NCI-H2107 (cell line): ENCODE data around the gene MEN1.

Source experiments
- DNase-seq: peaks from one replicate; lab custom pipeline; 2025; lab: John Stamatoyannopoulos, UW

Gene MEN1

DNA sequence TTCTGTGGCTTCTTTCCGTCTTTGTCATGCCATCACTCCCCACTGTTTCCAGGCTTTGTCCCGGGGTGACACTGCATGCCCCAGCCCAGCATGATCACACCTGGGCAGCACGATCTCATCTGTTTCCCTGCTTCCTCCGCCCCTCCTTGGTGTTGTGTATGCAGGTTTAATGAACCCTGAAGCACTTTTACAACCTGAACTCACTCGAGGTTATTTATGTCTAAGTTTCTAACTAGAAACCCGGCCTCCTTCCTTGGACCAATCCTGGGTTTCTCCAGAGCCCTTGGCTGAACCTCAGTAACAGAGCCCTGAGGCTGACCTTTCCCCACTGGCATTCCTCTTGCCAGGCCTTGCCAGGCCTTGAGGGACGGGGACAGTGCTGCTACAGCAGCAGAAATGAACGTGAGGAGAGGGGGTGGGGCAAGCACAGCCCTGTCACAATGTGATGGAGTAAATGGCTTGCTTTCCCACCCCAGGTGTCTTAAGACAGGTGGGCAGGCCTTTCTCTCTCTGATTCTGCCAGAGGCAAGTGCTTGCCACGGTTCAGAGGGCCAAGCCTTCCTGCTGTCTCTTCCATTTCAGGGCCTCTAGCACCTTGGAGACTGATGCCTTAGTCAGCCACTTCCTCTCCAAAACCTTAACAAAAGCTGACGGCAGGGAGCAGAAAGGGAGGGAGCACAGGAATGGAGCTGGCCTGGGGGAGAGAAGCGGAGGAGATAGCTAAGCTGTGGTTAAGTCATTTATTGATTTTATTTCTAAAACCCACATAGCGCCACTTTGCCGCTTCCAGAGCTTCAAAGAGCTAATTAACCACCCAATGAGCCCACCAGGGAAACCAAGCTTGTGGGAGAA, 47.5 kb downstream of the MEN1 start:
- DNase-seq: peak; percentile 36

DNA sequence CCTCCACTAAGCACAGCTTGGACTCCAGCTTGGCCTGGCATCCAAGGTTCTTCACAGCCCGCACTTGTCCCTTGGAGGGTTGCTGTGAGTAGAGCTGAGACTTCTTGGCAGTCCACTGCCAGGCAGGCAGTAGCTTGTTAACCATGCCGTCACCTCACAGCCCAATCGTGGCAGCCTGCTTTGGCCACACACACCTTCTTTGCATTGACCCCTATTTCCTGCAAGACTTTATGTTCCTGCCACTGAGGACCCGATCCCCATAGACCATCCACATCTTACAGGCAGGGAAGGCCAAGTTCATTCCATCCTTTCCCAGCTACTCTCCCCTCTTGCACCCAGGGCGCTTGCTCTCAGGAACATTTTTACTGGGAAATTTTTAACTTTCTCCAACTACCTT, 48.1 kb downstream of the MEN1 start:
- DNase-seq: no peak

DNA sequence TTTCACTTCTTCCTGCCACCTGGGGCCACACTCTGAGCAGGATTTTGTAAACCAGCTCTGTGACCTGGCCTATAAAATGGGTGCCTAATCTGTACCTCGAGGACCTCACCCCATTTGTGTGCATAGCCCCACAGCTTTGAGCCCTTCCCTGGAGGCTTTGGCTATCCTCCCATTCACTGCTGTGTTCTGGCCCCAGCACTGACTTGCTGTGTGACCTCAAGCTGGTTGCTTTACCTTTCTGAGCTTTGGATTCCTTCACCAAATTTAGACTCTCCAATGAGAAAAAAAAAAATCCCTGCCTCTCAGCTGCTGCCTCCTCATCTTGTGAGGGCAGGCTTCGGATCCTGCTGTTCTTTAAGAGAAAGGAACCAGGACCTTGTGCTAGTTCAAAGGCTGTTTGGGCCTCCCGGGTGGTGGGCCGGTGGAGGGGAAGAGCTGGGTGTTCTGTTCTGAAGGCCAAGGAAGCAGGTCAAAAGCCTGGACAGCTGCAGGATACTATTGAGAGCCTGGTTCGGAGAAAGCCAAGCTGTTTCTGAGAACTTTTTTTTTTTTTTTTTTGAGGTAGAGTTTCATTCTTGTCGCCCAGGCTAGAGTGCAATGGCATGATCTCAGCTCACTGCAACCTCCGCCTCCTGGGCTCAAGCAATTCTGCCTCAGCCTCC, 49.5 kb downstream of the MEN1 start:
- no peak for DNase-seq

DNA sequence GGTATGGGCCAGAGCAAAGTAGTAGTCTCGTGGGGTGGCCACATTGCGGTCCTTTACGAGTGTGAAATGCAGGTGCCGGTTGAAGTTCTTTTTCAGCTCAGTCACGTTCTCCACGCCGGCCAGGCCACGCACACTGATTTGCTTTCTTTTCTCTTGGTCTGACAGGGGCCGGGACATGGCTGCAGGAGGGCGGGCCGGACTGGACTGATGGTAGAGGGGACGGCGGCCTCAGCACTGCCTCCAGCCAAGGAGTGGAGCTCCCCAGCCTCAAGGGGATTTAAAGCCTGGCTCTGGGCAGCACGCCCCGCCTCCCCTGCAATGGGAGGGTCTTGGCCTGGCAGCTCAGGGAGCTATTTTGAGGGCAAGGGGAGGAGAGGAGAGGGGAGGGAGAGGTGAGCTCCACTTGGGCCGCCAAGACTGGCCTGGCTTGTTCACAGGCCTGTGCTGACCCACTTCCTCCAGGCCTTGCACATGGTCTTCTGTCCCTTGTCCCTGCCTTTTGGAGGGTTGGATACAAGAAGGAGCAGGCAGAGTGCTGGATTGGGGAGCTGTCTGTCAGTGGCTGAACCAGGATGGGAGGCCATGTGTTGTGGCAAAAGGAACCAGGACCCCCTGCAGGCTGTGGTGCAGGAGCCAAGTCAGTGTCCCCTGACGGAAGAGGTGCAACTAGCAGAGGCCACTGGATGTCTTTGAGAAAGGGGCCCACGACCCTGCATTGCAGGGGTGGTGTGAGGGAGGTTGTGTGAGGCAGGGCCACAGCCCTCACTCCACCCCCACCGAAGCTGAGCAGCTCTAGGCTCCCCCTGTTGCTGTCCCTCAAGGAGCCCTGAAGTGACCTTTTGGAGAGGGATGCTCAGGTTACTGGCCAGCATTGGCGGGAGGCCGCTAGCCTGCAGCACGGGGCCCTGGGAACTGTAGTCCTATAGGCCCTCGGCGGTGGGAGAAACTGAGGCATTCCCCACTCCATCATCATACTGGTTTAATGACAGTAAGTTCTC, 50.3 kb downstream of the MEN1 start, which contains the start of gene PYGM:
Gene PYGM, minus strand, starts transcription at position 253 of the 998 bp plus-strand sequence. Its CDS starts 76 bp downstream, at position 177.
- DNase-seq: no peak

DNA sequence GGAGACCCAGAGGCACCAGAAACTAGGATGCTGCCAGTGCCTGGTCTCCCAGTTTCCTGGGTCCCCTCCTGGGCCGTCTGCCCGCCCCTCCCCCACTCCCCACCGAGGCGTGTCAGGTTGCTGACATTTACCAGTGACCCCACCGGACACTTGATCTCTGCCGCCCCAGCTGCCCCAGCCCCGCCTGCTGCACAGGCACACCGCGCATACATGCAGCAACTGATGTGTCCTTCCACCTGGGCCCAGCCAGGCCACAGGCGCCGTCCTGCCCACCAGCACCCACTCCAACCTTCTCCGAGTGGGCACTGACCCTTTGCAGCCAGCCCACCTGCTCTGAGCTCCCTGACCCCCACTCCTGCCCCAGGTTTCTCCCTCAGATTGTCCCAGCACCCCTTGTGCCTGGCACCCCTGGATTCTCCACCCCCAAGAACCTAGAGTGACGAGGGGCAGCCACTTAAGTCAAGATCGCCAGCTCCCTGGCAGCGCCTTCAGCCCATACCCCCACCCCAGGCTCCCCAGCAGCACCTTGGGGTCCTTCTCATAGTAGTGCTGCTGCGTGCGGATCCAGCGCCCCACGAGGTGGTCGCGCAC, 51.1 kb downstream of the MEN1 start:
- no peak for DNase-seq

DNA sequence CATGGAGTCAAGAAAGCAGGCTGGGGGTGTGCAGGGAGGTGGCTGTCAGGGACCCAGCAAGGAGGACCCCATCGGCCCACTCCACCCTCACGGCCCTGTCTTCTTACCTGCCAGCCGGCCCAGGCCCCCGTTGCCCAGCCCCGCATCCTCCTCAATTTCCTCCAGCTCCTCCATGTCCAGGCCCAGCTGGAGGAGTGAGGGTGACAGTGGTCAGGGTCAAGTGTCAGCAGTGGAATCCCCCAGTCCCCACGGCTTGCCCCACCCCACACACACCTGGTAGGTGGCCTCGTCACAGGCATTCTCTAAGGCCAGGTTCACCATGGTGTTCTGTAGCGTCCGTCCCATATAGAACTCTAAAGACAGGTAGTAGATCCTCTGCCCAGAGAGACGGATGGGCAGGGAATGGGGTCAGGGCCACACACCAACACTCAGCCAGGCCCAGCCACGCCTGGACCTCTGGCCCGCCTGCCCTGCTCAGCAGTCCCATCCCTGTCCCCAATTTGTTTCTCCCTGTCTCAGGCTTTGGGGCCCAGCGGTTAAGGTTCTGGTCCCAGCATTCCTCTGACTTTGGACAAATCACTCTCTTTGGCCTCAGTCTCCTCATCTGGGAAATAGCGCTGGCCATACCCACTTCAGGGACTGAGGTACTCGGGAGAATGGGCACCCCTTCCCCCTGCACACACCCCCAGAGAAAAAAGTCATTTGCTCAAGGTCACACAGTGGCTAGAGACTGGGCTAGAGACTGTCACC, 51.8 kb downstream of the MEN1 start:
- DNase-seq: no peak

DNA sequence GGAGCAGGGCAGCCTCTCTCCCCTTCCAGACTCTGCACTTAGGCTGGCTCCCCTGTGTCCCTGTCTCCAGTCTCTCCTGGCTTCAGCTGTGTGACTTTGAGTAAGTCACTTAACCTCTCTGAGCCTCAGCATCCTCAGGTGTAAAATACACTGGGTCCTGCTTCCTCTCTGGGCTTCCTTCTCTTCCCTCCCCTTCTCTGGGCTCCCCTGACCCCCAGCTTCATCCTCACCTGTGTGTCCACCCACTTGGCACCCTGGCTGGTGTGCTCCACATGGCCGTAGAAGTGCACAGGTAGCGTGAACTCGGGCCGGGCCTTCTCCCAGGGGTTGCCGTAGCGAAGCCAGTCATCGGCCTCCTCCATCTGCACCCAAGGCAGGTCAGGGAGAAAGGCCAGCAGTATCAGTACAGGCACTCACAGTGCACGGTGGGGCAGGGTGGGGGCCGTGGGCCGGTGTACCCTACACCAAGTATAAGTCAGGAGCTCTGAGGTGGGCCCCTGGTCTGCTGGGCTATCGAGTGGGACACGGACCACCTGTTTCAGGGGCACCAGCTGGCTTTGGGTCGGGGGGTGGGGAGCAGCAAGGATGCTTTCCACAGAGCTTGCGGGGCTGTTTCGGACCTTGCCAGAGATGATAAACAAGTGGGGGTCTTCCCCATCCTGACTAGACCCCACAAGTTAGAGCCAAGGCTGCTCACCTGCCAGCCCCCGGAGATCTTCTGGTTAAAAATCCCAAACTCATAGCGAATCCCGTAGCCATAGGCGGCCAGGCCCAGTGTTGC, 52.6 kb downstream of the MEN1 start:
- no peak for DNase-seq

DNA sequence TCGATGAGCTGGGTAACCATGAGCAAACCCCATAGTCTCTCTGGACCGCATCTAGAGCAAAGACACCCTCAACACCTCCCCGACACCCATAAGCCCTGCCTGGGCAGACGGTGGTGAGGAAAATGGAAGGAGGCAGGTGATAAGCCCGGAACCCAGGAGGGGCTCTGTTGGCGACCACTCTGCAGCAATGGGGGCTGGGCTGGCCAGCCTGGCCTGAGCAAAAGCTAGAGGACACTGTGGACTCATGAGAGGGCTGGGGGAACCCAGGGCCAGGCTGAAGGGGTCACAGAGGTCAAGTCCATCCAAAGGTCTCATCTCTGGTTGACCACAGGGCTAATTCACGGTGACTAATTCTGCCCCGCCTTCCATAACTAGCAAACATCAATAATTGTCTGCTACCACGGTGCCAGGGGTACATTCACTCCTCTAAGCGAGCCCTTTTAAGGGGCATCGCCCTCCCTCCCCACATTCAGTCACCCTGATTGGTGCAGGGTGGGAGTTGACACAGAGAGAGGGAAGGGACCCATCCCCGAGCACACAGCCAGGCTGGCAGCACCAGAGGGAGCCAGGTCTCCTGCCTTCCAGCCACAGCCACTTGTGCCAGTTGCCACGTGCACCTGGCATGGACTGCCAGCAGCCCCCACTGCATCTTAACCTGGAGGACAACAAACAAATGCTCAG, 54.5 kb downstream of the MEN1 start:
- no peak for DNase-seq

DNA sequence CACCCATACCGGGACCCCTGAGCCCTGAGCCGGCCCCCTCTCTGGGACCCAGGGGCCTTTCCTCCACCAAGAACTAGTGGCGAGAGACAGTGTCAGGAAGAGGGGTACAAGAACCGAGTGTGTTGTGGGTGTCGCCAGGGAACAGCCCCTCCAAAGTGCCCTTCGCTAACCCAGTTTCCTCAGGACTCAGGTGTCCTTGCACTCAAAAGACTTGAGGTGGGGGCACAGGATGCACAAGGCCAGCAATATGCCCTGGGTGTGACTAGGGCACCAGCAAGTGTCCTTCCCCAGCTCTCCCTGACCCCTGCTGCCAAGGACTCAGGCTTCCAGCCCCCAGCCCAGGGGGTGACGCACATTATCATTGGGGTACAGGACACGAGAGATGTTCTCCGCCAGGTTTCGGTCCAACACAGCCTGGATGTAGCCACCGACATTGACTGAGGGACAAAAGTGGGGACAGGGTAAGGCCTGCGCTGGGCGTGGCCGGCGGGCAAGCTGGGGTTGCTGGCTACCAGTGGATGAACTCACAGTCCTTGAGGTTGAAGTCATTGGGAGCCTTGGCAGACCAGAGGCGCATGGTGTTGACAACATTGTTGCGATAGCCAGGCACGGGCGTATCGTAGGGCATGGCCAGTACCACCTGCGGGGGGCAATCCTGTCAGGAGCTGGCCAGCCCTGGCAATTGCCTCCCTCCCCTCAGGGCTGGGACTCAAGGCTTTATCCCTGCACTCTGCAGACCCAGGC, 55.3 kb downstream of the MEN1 start:
- no peak for DNase-seq

DNA sequence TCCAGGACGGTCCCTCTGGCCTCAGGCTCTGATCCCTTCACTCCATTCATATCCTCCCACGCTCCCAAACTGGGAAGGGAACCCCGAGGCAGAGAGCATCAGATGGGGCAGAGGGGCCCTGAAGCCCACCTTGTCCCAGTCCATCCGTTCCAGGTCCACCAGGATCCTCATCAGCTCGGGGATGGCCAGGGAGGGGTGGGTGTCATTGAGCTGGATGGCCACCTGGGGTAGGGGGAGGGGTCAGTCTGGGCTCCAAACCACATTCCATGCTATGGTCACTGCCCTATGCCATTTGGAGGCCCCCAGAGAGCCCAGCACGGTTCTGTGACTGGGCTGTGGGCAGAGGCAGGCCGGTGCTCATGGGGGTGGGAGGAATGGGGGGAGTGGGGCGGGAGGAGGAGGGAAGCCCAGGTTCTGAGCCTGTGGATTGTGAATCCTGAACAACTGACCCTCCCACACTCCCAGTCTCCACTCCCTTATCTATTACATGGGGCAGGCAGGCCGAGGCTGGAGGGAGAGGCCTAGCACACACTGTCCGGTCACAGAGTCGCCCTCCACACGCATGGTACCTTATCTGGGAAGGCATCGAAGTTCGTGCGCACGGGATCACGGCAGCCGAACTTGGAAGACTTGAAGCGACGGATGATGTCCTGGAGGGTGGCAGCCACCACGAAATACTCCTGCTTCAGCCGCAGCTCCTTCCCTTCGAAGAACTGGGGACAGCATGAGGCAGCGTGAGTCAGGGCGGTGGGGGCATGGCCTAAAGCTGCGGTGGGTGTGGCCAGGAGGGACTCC, 56.0 kb downstream of the MEN1 start:
- DNase-seq: no peak
